GM21717 (cell line): ENCODE data around the gene GRIA2.

Experiments used
- ATAC-seq: cut with Tn5 transposase; IDR thresholded peaks from one replicate; pipeline ENCODE4 v1.9.1; 2021; ENCODE audit warnings: mild to moderate bottlenecking, moderate library complexity; ENCODE audit not compliant: unreplicated experiment

GRIA2 gene

GRCh38 chr4:157363360-157363759 lies 142.8 kb downstream of the GRIA2 start:
- ATAC-seq: no peak

- ATAC-seq: no peak
Observed at GRCh38 chr4:157372154-157372553, 151.6 kb downstream of the GRIA2 start.

- ATAC-seq: no peak
Observed at GRCh38 chr4:157372567-157372966, 152.0 kb downstream of the GRIA2 start.

GRCh38 chr4:157389741-157390140 lies 169.2 kb downstream of the GRIA2 start:
- no peak for ATAC-seq

GRCh38 chr4:157405070-157405469 lies 184.5 kb downstream of the GRIA2 start:
- ATAC-seq: no peak
